ENCODE measurements around the gene VKORC1. TPM values are rescaled to one million over a fixed set of nuclear protein-coding genes. Genes with fewer than 3 reads are reported as not detected.

Gene VKORC1
- total RNA-seq, 6 experiments from 2014 or later: 123 to 184 (median 130) TPM

DNA sequence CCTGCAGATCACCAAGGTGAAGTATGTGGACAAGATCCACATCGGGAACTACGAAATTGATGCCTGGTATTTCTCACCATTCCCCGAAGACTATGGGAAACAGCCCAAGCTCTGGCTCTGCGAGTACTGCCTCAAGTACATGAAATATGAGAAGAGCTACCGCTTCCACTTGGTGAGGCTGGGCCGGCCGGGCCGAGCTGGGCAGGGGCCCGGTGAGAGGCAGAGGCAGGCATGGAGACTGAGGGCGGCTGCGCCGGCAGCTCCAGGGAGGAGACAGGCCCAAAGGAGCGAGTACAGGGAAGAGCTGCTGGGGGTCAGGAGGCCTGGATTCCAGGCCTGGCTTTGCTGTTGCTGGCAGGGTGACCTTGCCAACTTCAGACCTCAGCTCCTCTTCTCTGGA, 32.6 kb upstream of the VKORC1 start:
- Mint-ChIP-seq H3K27ac (no peak overlapping the region; the same call in 1 of the 2 replicates), H3K4me1 (ENCODE audit: low read depth) (no peaks in the 10 kb centered on the region), H3K9me3 (no peaks in the 10 kb centered on the region), H3K4me3 (no peak overlapping the region), H3K27me3 (ENCODE audit: insufficient read depth) (peaks cover 4% of the 10 kb centered on the region; the same call in 1 of the 2 replicates), H3K36me3 (ENCODE audit: low read depth) (peaks cover 2% of the 10 kb centered on the region; the same call in 1 of the 2 replicates)
- DNase-seq: no peak
- TF ChIP-seq, protein P1, sequence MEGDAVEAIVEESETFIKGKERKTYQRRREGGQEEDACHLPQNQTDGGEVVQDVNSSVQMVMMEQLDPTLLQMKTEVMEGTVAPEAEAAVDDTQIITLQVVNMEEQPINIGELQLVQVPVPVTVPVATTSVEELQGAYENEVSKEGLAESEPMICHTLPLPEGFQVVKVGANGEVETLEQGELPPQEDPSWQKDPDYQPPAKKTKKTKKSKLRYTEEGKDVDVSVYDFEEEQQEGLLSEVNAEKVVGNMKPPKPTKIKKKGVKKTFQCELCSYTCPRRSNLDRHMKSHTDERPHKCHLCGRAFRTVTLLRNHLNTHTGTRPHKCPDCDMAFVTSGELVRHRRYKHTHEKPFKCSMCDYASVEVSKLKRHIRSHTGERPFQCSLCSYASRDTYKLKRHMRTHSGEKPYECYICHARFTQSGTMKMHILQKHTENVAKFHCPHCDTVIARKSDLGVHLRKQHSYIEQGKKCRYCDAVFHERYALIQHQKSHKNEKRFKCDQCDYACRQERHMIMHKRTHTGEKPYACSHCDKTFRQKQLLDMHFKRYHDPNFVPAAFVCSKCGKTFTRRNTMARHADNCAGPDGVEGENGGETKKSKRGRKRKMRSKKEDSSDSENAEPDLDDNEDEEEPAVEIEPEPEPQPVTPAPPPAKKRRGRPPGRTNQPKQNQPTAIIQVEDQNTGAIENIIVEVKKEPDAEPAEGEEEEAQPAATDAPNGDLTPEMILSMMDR (IDR thresholded peaks at IDR 0.05): no peak

GRCh38 chr16:31125844-31126243, 31.2 kb upstream of the VKORC1 start:
- Mint-ChIP-seq H3K27me3 (ENCODE audit: insufficient read depth) (peaks cover 4% of the 10 kb centered on the region; the same call in 1 of the 2 replicates), H3K4me3 (no peak overlapping the region), H3K36me3 (ENCODE audit: low read depth) (peaks cover 7% of the 10 kb centered on the region; the same call in 1 of the 2 replicates), H3K27ac (no peak overlapping the region), H3K4me1 (ENCODE audit: low read depth) (no peaks in the 10 kb centered on the region), H3K9me3 (no peaks in the 10 kb centered on the region)
- TF ChIP-seq, protein P1 (IDR thresholded peaks at IDR 0.05): no peak
- no peak for DNase-seq

GRCh38 chr16:31120129-31120528, 25.5 kb upstream of the VKORC1 start:
- no peak overlapping the region for H3K27ac Mint-ChIP-seq
- H3K4me3 Mint-ChIP-seq: no peak overlapping the region
- peaks cover 14% of the 10 kb centered on the region for H3K4me1 Mint-ChIP-seq (ENCODE audit: low read depth)
- peaks cover 6% of the 10 kb centered on the region for H3K27me3 Mint-ChIP-seq (ENCODE audit: insufficient read depth)
- H3K36me3 Mint-ChIP-seq (ENCODE audit: low read depth): peaks cover 7% of the 10 kb centered on the region
- no peak for DNase-seq
- TF ChIP-seq, protein P1 (IDR thresholded peaks at IDR 0.05): no peak
- no peaks in the 10 kb centered on the region for H3K9me3 Mint-ChIP-seq

DNA sequence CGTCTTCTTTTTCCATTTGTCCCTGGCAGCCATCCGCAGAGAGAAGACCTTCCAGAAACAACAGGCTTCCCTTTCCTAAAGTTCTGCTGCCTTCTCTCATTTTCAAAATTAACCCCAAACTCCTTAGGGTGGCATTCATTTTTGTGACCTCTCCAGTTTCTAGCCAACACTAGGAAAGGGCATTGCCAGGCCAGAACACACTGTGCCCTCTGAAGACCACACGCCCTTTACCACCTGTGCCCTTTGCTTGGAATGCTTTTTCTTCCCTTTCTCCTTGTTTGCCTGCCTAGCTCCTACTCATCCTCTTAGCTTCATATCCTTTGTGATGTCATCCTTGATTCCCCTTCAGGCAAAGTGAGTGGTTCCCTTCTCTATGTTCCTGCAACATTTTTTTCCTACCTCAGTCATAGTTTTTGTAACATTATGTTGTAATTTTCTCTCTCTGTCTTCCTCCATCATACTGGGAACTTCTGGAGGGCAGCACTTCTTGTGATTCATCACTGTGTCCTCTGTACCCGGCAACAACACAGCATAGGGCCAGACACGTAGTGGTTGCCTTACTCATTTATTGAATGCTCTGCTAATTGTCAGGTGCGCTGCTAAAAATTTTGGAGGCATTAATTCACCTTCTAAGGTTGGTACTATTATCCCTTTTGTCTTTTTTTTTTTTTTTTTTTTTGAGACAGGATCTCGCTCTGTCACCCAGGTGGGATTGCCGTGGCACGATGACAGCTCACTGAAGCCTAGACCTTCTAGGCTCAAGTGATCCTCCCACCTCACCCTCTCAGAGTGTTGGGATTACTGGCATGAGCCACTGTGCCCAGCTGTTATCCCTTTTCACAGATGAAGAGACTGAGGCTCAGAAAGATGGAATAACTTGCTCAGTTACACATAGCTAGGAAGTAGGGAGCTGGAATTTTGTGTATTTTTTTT, 23.9 kb upstream of the VKORC1 start:
- Mint-ChIP-seq H3K9me3 (no peaks in the 10 kb centered on the region), H3K36me3 (ENCODE audit: low read depth) (peaks cover 12% of the 10 kb centered on the region), H3K4me1 (ENCODE audit: low read depth) (peaks cover 14% of the 10 kb centered on the region), H3K27me3 (ENCODE audit: insufficient read depth) (peaks cover 6% of the 10 kb centered on the region), H3K4me3 (peak overlapping the region; percentile 91), H3K27ac (peak overlapping the region; percentile 99)
- peak; percentile 93 for DNase-seq
- TF ChIP-seq, protein P1 (IDR thresholded peaks at IDR 0.05): no peak

GRCh38 chr16:31117384-31118222, 23.0 kb upstream of the VKORC1 start, which contains the start of gene KAT8:
Gene KAT8 (plus strand): TSS chr16:31117664. CDS start chr16:31117682, 18 bp downstream.
- Mint-ChIP-seq H3K4me3 (peak within 1 kb of the TSS; percentile 91), H3K27ac (peak within 1 kb of the TSS; percentile 99), H3K4me1 (ENCODE audit: low read depth) (peaks cover 14% of the 10 kb centered on the region), H3K27me3 (ENCODE audit: insufficient read depth) (peaks cover 6% of the 10 kb centered on the region), H3K36me3 (ENCODE audit: low read depth) (peaks cover 12% of the 10 kb centered on the region), H3K9me3 (no peaks in the 10 kb centered on the region)
- peak; percentile 99 for DNase-seq
- TF ChIP-seq, protein P1 (IDR thresholded peaks at IDR 0.05): no peak

Data from HFFc6 (cell line).